Panc1 (cell line): Measurements from ENCODE around the gene ERMP1.

Experiments used
- POLR2AphosphoS5 ChIP-seq: IDR thresholded peaks from 2 replicates; pipeline ENCODE4 v1.6.1; 2012; ENCODE audit warnings: mild to moderate bottlenecking, low read depth, low read length, moderate library complexity
- REST ChIP-seq, 2 experiments: IDR thresholded peaks; 2 replicates each; pipeline ENCODE4 v1.6.1; 2011 to 2012; ENCODE audit warnings: low read depth in 2 of 2, control low read depth in 1 of 2, low read length in 1 of 2, mild to moderate bottlenecking in 1 of 2, moderate library complexity in 1 of 2; ENCODE audit not compliant: insufficient read depth in 1 of 2
- SIN3A ChIP-seq: IDR thresholded peaks from 2 replicates; pipeline ENCODE4 v1.6.1; 2012; ENCODE audit warnings: low read depth, mild to moderate bottlenecking, low read length, moderate library complexity, borderline replicate concordance; ENCODE audit not compliant: insufficient read depth
- TCF7L2 ChIP-seq: IDR thresholded peaks from 2 replicates; pipeline ENCODE4 v1.6.1; 2011; ENCODE audit warnings: mild to moderate bottlenecking, low read depth, low read length, inconsistent platforms
- TF ChIP-seq, protein P1 (sequence below): fragments of 450-650 bp; IDR thresholded peaks from 2 replicates; pipeline ENCODE4 v1.5.1; 2017; ENCODE audit warnings: mild to moderate bottlenecking

- no peak for TF ChIP-seq POLR2AphosphoS5
- TF ChIP-seq, protein P1, sequence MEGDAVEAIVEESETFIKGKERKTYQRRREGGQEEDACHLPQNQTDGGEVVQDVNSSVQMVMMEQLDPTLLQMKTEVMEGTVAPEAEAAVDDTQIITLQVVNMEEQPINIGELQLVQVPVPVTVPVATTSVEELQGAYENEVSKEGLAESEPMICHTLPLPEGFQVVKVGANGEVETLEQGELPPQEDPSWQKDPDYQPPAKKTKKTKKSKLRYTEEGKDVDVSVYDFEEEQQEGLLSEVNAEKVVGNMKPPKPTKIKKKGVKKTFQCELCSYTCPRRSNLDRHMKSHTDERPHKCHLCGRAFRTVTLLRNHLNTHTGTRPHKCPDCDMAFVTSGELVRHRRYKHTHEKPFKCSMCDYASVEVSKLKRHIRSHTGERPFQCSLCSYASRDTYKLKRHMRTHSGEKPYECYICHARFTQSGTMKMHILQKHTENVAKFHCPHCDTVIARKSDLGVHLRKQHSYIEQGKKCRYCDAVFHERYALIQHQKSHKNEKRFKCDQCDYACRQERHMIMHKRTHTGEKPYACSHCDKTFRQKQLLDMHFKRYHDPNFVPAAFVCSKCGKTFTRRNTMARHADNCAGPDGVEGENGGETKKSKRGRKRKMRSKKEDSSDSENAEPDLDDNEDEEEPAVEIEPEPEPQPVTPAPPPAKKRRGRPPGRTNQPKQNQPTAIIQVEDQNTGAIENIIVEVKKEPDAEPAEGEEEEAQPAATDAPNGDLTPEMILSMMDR, result no peak
- no peak for TF ChIP-seq TCF7L2
- no peak for TF ChIP-seq REST (IDR thresholded peaks at IDR 0.05; ENCODE audit: insufficient read depth in 1 of 2, low read depth in 2 of 2, low read length in 1 of 2)
- TF ChIP-seq SIN3A, result no peak
These were observed 6.1 kb upstream of the ERMP1 start for GRCh38 chr9:5838884-5839571.
